Kidney epithelial cell (primary cell): Measurements from ENCODE around the gene SLC35B1. TPM values are rescaled to one million over a fixed set of nuclear protein-coding genes. Genes with fewer than 3 reads are reported as not detected.

Source experiments
- DNase-seq: peaks from one replicate; pipeline ENCODE4 v3.0.0-alpha.2; 2010; ENCODE audit warnings: low read depth
- H3K27me3 ChIP-seq: 2 replicates; pipeline ENCODE4 v1.6.0; 2011; ENCODE audit warnings: low read length; ENCODE audit not compliant: control insufficient read depth, insufficient read depth
- H3K36me3 ChIP-seq: 2 replicates; pipeline ENCODE4 v1.5.1; 2011; ENCODE audit warnings: low read length; ENCODE audit not compliant: control insufficient read depth, insufficient read depth
- H3K4me3 ChIP-seq: 2 replicates; pipeline ENCODE4 v1.5.1; 2011; ENCODE audit warnings: low read depth, mild to moderate bottlenecking, control low read depth, low read length
- total RNA-seq: library from RNA; depleted of rRNA; stranded (reverse); fragments of >200 nt; gene quantifications from 2 replicates; pipeline ENCODE4 v1.2.3, GENCODE V29; 2015
- TF ChIP-seq, protein P1 (sequence below): IDR thresholded peaks from 2 replicates; pipeline ENCODE4 v1.5.1; 2011; ENCODE audit warnings: mild to moderate bottlenecking, moderate library complexity, low read length, control low read depth, inconsistent platforms; ENCODE audit not compliant: insufficient read depth, poor library complexity, severe bottlenecking

SLC35B1 gene
- total RNA-seq, 1 donor from 2014 or later: 116 TPM

DNA sequence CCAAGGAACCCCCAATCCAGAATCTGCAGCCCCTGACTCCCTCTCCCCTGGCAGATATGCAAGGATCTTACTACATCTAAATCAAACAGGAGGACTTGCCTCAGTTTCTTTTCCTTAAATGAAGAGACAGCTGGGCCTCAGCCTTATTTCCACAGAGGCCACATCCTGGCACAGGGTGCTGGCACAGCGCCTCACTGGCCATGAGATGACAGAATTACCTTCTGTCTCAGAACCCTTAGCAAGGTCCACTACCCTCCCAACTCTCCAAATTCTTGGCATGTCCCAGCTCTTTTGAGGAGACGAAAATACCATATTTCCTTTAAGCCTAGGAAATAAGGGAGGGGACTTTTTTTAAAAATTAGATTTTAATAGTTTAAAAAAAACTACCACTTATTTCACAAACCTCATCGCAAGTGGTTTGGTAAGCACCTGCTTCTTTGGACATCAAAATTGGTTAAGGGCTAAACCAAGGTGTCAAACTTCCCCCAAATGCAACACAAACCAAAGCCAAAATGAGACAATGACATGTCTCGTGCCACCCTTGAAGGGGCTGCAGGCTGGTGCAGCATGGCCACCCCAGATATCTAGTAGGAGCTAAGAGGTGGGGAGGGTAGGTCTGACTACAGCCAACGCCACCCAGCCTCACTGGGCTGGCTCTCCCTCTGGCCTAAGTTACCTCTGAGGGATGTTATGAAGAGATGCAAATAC lies 30.8 kb upstream of the SLC35B1 start:
- TF ChIP-seq, protein P1, sequence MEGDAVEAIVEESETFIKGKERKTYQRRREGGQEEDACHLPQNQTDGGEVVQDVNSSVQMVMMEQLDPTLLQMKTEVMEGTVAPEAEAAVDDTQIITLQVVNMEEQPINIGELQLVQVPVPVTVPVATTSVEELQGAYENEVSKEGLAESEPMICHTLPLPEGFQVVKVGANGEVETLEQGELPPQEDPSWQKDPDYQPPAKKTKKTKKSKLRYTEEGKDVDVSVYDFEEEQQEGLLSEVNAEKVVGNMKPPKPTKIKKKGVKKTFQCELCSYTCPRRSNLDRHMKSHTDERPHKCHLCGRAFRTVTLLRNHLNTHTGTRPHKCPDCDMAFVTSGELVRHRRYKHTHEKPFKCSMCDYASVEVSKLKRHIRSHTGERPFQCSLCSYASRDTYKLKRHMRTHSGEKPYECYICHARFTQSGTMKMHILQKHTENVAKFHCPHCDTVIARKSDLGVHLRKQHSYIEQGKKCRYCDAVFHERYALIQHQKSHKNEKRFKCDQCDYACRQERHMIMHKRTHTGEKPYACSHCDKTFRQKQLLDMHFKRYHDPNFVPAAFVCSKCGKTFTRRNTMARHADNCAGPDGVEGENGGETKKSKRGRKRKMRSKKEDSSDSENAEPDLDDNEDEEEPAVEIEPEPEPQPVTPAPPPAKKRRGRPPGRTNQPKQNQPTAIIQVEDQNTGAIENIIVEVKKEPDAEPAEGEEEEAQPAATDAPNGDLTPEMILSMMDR: no peak
- DNase-seq: no peak
- no peak overlapping the region for H3K4me3 ChIP-seq
- no peaks in the 10 kb centered on the region for H3K36me3 ChIP-seq
- no peaks in the 10 kb centered on the region for H3K27me3 ChIP-seq

DNA sequence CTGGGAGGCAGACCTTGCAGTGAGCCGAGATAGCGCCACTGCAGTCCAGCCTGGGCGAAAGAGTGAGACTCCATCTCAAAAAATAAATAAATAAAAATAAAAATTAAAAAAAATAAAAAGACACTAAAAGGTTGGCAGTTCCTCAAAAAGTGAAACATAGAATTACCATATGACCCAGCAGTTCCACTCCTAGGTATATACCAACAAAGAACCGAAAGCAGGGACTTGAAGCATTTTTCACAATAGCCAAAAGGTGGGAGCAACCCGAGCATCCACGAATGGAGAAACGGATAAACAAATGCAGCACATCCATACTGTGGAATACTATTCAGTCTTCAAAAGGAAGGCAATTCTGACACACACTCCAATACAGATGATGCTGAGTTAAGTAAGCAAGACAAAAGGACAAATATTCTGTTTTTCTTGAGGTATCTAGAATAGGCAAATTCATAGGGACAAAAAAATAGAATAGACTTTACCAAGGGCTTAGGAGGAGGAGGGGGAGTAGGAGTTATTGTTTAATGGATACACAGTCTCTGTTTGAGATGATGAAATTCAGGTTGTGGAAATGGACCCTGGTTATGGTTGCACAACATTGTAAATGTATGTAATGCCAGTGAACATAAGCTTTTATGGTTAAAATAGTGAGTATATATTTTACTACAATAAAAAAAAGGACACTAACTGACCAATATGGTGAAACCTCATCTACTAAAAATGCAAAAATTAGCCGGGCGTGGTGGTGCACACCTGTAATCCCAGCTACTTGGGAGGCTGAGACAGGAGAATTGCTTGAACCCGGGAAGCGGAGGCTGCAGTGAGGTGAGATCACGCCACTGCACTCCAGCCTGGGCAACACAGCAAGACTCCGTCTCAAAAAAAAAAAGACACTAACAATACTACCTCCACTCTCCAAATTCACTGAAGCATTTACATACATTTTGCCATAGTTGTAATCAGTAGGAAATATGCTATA lies 27.0 kb upstream of the SLC35B1 start:
- Histone ChIP-seq H3K4me3 (no peak overlapping the region), H3K27me3 (no peaks in the 10 kb centered on the region), H3K36me3 (no peaks in the 10 kb centered on the region)
- TF ChIP-seq, protein P1: no peak
- no peak for DNase-seq

DNA sequence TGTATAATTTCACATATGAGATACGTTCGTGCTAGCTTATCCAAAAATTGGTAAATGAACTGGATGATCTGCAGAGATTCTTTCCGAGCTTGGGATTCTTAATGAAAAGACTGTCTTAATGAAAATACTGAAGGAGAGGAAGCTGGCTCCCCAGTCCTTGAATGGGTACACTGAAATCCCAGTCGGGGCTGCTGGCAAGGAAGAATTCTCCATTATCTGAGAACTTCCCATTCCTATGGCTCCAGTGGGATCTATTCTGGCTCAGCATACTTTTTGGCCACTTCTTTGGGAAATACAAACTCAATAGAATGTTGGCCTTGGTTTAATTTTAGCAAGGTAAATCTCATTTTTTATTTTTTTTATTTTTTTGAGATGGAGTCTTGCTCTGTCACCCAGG lies 23.7 kb upstream of the SLC35B1 start:
- Histone ChIP-seq H3K36me3 (no peaks in the 10 kb centered on the region), H3K27me3 (no peaks in the 10 kb centered on the region), H3K4me3 (no peak overlapping the region)
- no peak for DNase-seq
- TF ChIP-seq, protein P1: no peak

DNA sequence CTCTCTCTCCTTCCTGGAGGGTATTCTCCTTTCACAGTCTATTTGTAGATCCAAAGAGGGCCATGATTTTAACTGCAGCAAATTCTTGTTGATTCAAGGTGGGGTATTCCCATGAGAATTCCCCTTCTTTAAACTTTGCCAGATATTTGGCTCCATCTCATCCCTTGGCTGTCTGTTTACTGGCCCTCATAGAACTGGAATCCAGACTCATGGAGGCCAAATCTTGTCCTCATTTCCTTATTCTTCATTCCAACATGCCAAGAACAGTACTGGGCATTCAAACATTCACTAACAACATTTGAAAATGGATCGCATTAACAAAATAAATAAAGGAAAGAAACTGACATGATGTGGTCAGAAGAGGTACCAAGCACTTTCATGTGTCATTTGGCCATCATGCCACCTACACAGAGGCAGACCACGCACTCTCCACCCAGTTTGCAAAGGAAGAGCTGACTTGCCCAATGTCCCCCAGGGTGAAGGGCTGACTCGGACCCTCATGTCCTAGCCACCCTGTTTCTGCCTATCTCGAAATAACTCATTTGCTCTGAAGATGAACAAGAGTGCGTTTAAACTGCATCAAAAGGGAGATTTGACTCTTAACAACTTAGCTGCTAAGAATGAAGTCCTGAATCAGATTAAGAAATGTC lies 23.1 kb upstream of the SLC35B1 start:
- TF ChIP-seq, protein P1: no peak
- H3K4me3 ChIP-seq: no peak overlapping the region
- no peaks in the 10 kb centered on the region for H3K27me3 ChIP-seq
- H3K36me3 ChIP-seq: no peaks in the 10 kb centered on the region
- DNase-seq: no peak

DNA sequence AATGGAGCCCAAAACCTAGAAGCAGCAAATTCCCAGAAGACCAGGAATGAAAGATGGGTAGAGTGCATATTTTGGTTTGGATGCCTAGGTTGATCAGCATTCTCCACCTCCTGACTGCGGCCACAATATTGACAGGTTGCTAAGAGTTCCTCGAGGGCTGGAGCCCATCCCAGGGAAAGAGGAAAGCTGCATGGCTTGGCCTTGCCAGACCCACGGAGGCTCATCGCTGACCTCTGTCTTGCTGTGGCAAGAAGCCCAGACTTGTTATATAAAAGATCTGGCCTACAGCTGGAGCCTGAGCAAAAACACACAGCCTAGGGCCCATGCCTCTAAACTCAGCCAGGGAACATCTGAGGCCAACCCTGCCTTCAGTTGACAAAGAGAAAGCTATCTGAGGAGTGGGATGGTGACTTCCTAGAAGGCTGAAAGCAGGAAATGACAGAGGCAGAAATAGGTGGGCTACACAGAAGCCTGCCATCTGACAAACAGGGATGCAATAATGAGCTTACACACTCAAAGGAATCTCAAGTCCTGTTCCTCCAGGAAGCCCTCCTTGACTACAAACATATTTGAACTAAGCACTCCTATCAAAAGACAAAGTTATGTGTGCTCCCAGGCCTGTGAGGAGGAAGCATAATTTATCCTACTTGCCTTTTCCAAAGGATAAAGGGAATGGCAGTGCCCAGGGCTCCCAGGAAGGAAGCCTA lies 22.5 kb upstream of the SLC35B1 start:
- no peak for DNase-seq
- Histone ChIP-seq H3K36me3 (no peaks in the 10 kb centered on the region), H3K27me3 (no peaks in the 10 kb centered on the region), H3K4me3 (no peak overlapping the region)
- TF ChIP-seq, protein P1: no peak
